HCT116 (cell line): ENCODE data around the gene KIAA1614. TPM values are rescaled to one million over a fixed set of nuclear protein-coding genes. Genes with fewer than 3 reads are reported as not detected.

Source experiments
- ATAC-seq: fragments of 200-7000 bp; cut with Tn5 transposase; 2 replicates; pipeline ENCODE4 v1.9.1; 2020; ENCODE audit warnings: mild to moderate bottlenecking, moderate library complexity
- BruUV-seq: library from RNA; stranded (reverse); fragments of 400-500 nt; replicated peaks from 2 replicates; lab custom pipeline; 2021; lab: Mats Ljungman, UMichigan
- CTCF ChIA-PET: fragments of 300-600 bp; sonication (Branson Sonifier 250); formaldehyde crosslinking; loops from one replicate; lab custom pipeline; 2021; ENCODE audit warnings: antibody characterized with exemption; lab: Charles Lee
- POLR2A ChIA-PET: fragments of 300-600, 350-600 bp; sonication (Branson Sonifier 250); formaldehyde crosslinking; loops from one replicate; lab custom pipeline; 2021; ENCODE audit warnings: antibody characterized with exemption; lab: Charles Lee
- RAD21 ChIA-PET, 2 experiments: fragments of 300-600 bp; sonication (Branson Sonifier 250); formaldehyde crosslinking; loops; one replicate each; lab custom pipeline; 2023; ENCODE audit warnings: low total read pairs in 2 of 2; ENCODE audit not compliant: uncharacterized antibody in 2 of 2, unreplicated experiment in 2 of 2, low non-redundant PET in 1 of 2; lab: Charles Lee
- DNase-seq: peaks from one replicate; pipeline ENCODE4 v3.0.0-alpha.2; 2010; ENCODE audit warnings: low read depth, low spot score
- H2AFZ ChIP-seq: fragments of 200-600 bp; shearing (Covaris generic), sonication (generic); 2 replicates; pipeline ENCODE4 v1.6.1; 2017; ENCODE audit warnings: low read depth, mixed run types, mixed read lengths, antibody characterized with exemption, low read length; ENCODE audit not compliant: poor library complexity, severe bottlenecking
- H3K27ac ChIP-seq: 2 replicates; pipeline ENCODE4 v1.5.1; 2012; ENCODE audit warnings: low read depth, low read length
- H3K27me3 ChIP-seq: fragments of 200-600 bp; sonication (generic); 2 replicates; pipeline ENCODE4 v1.6.1; 2016; ENCODE audit warnings: mixed run types, low read length, mixed read lengths; ENCODE audit not compliant: insufficient read depth
- H3K36me3 ChIP-seq, 2 experiments: fragments of 200-500 bp in 1 of 2; fragments of 200-600 bp in 1 of 2; sonication (Bioruptor generic) in 1 of 2; sonication (generic) in 1 of 2; 2 replicates each; pipeline versions ENCODE4 v1.5.1 to v1.6.1; 2014 to 2016; ENCODE audit warnings: low read length in 2 of 2, inconsistent platforms in 1 of 2, mixed read lengths in 1 of 2, mixed run types in 1 of 2; ENCODE audit not compliant: insufficient read depth in 2 of 2, control insufficient read depth in 1 of 2
- H3K4me1 ChIP-seq, 2 experiments: fragments of 200-600 bp in 1 of 2; sonication (generic) in 1 of 2; 2 replicates each; pipeline versions ENCODE4 v1.5.1 to v1.6.1; 2012 to 2017; ENCODE audit warnings: low read length in 2 of 2, inconsistent platforms in 1 of 2, mild to moderate bottlenecking in 1 of 2, mixed read lengths in 1 of 2, mixed run types in 1 of 2, moderate library complexity in 1 of 2; ENCODE audit not compliant: insufficient read depth in 2 of 2, control insufficient read depth in 1 of 2
- H3K4me2 ChIP-seq: fragments of 200-600 bp; sonication (generic); 2 replicates; pipeline ENCODE4 v1.6.1; 2017; ENCODE audit warnings: mixed run types, low read length, mixed read lengths
- H3K4me3 ChIP-seq, 2 experiments: fragments of 200-600 bp in 1 of 2; sonication (generic) in 1 of 2; replicated peaks in 1 of 2; 2 replicates each; pipeline ENCODE4 v1.5.1; 2011 to 2016; ENCODE audit warnings: low read length in 2 of 2, control low read depth in 1 of 2, low read depth in 1 of 2, mild to moderate bottlenecking in 1 of 2, mixed read lengths in 1 of 2, mixed run types in 1 of 2
- H3K79me2 ChIP-seq: fragments of 200-600 bp; sonication (generic); 2 replicates; pipeline ENCODE4 v1.6.1; 2017; ENCODE audit warnings: mild to moderate bottlenecking, mixed run types, low read length, moderate library complexity, mixed read lengths; ENCODE audit not compliant: insufficient read depth
- H3K9ac ChIP-seq: fragments of 200-600 bp; sonication (generic); 2 replicates; pipeline ENCODE4 v1.6.1; 2016; ENCODE audit warnings: low read length, mixed read lengths
- H3K9me2 ChIP-seq: fragments of 200-600 bp; sonication (generic), shearing (Covaris generic); 2 replicates; pipeline ENCODE4 v1.6.1; 2017; ENCODE audit warnings: mixed run types, mild to moderate bottlenecking, moderate library complexity; ENCODE audit not compliant: insufficient read depth
- H3K9me3 ChIP-seq, 2 experiments: fragments of 200-500 bp in 1 of 2; fragments of 200-600 bp in 1 of 2; sonication (Bioruptor generic) in 1 of 2; sonication (generic) in 1 of 2; 2 replicates each; pipeline ENCODE4 v1.6.1; 2014 to 2017; ENCODE audit warnings: low read length in 2 of 2, mixed read lengths in 2 of 2, inconsistent platforms in 1 of 2, low read depth in 1 of 2, mild to moderate bottlenecking in 1 of 2, mixed run types in 1 of 2, moderate library complexity in 1 of 2; ENCODE audit not compliant: control insufficient read depth in 1 of 2, insufficient read depth in 1 of 2
- H4K20me1 ChIP-seq: fragments of 200-600 bp; sonication (generic), shearing (Covaris generic); 2 replicates; pipeline ENCODE4 v1.6.1; 2017; ENCODE audit warnings: mixed run types, mild to moderate bottlenecking, moderate library complexity; ENCODE audit not compliant: insufficient read depth
- ATF3 ChIP-seq: IDR thresholded peaks from 2 replicates; pipeline ENCODE4 v1.6.1; 2012
- CBX3 ChIP-seq: IDR thresholded peaks from 2 replicates; pipeline ENCODE4 v1.6.1; 2012; ENCODE audit warnings: low read depth
- CEBPB ChIP-seq: IDR thresholded peaks from 2 replicates; pipeline ENCODE4 v1.6.1; 2012; ENCODE audit warnings: low read depth
- EGR1 ChIP-seq: IDR thresholded peaks from 2 replicates; pipeline ENCODE4 v1.6.1; 2012; ENCODE audit warnings: low read depth
- ELF1 ChIP-seq: IDR thresholded peaks from 2 replicates; pipeline ENCODE4 v1.6.1; 2012; ENCODE audit warnings: low read depth, borderline replicate concordance
- EZH2 ChIP-seq: fragments of 200-600 bp; sonication (generic); IDR thresholded peaks from 2 replicates; pipeline ENCODE4 v1.6.1; 2017; ENCODE audit warnings: antibody characterized with exemption, mixed run types
- EZH2phosphoT487 ChIP-seq: fragments of 200-600 bp; IDR thresholded peaks from 2 replicates; pipeline ENCODE4 v1.6.1; 2018; ENCODE audit warnings: antibody characterized with exemption, borderline replicate concordance
- FOSL1 ChIP-seq: IDR thresholded peaks from 2 replicates; pipeline ENCODE4 v1.6.1; 2012; ENCODE audit warnings: low read depth
- MAX ChIP-seq: IDR thresholded peaks from 2 replicates; pipeline ENCODE4 v1.6.1; 2012
- POLR2A ChIP-seq: IDR thresholded peaks from 2 replicates; pipeline ENCODE4 v1.7.0; 2011; ENCODE audit warnings: borderline replicate concordance; ENCODE audit not compliant: insufficient read depth, insufficient read length; ENCODE audit errors: extremely low read depth
- POLR2AphosphoS5 ChIP-seq: IDR thresholded peaks from 2 replicates; pipeline ENCODE4 v1.6.1; 2011; ENCODE audit warnings: mild to moderate bottlenecking, low read depth, low read length, moderate library complexity
- RAD21 ChIP-seq: IDR thresholded peaks from 2 replicates; pipeline ENCODE4 v1.6.1; 2012; ENCODE audit warnings: low read depth, mild to moderate bottlenecking
- SIN3A ChIP-seq: IDR thresholded peaks from 2 replicates; pipeline ENCODE4 v1.6.1; 2012; ENCODE audit warnings: low read depth
- SRF ChIP-seq: IDR thresholded peaks from 2 replicates; pipeline ENCODE4 v1.6.1; 2012; ENCODE audit warnings: low read depth
- TCF7L2 ChIP-seq: IDR thresholded peaks from 2 replicates; pipeline ENCODE4 v1.7.0; 2011; ENCODE audit warnings: borderline replicate concordance, inconsistent platforms; ENCODE audit not compliant: insufficient read depth, insufficient read length; ENCODE audit errors: extremely low read depth
- YY1 ChIP-seq: IDR thresholded peaks from 2 replicates; pipeline ENCODE4 v1.6.1; 2011; ENCODE audit warnings: low read length, low read depth, moderate library complexity, mild to moderate bottlenecking; ENCODE audit not compliant: insufficient replicate concordance; ENCODE audit errors: extremely low read depth
- ZBTB33 ChIP-seq: IDR thresholded peaks from 2 replicates; pipeline ENCODE4 v1.6.1; 2011; ENCODE audit warnings: mild to moderate bottlenecking, low read length, moderate library complexity; ENCODE audit not compliant: insufficient replicate concordance; ENCODE audit errors: extremely low read depth
- ZNF274 ChIP-seq: fragments of 200-500 bp; sonication (Bioruptor generic); IDR thresholded peaks from 2 replicates; pipeline ENCODE4 v1.6.1; 2014; ENCODE audit warnings: mild to moderate bottlenecking, low read depth, low read length, inconsistent platforms
- intact Hi-C: fragments of 100-400 bp; cut with micrococcal nuclease; formaldehyde crosslinking; loops from 2 replicates; pipeline ENCODE4 v1.10.0; 2022
- total RNA-seq: library from RNA; stranded (reverse); gene quantifications from one replicate; pipeline ENCODE4 v1.2.1, GENCODE V29; 2021; ENCODE audit not compliant: unreplicated experiment

The KIAA1614 gene
- total RNA-seq, 1 experiment from 2014 or later = 0.25 TPM

GRCh38 chr1:180948641-180949615 is 36.2 kb downstream of the KIAA1614 start:
- ChIA-PET CTCF (no interaction called here), POLR2A (no interaction called here)

GRCh38 chr1:180949616-180950000 is 36.9 kb downstream of the KIAA1614 start:
- Histone ChIP-seq H3K9ac (no peak overlapping the region), H2AFZ (no peak overlapping the region), H3K4me2 (no peak overlapping the region), H3K27ac (no peak overlapping the region), H3K9me2 (no peaks in the 10 kb centered on the region), H3K4me1 (no peaks in the 10 kb centered on the region), H3K9me3 (no peaks in the 10 kb centered on the region), H3K36me3 (peaks cover 0 to 4% of the 10 kb centered on the region in 2 experiments; a peak in 1 of 4 replicates), H3K79me2 (no peaks in the 10 kb centered on the region), H4K20me1 (no peaks in the 10 kb centered on the region), H3K4me3 (no peak overlapping the region), H3K27me3 (no peaks in the 10 kb centered on the region)
- no TSS peak for BruUV-seq
- ChIA-PET RAD21 (no interaction called here), CTCF (no interaction called here), POLR2A (no interaction called here)
- ATAC-seq (no peak), DNase-seq (no peak)
- intact Hi-C loops = no loop called here
- TF ChIP-seq SRF = no peak
- no peak for TF ChIP-seq CEBPB
- no peak for TF ChIP-seq EZH2phosphoT487
- TF ChIP-seq POLR2A = no peak
- TF ChIP-seq RAD21 = no peak
- no peak for TF ChIP-seq TCF7L2
- no peak for TF ChIP-seq EZH2
- TF ChIP-seq YY1 = no peak
- no peak for TF ChIP-seq SIN3A
- TF ChIP-seq ZBTB33 = no peak
- TF ChIP-seq MAX = no peak
- TF ChIP-seq ELF1 = no peak
- no peak for TF ChIP-seq CBX3
- TF ChIP-seq POLR2AphosphoS5 = no peak
- no peak for TF ChIP-seq FOSL1
- TF ChIP-seq ATF3 = no peak
- TF ChIP-seq ZNF274 = no peak

More at GRCh38 chr1:180948641-180949615, 36.2 kb downstream of the KIAA1614 start:
- Histone ChIP-seq H4K20me1 (no peaks in the 10 kb centered on the region), H3K27ac (no peak overlapping the region), H3K9ac (no peak overlapping the region), H3K36me3 (peaks cover 0 to 4% of the 10 kb centered on the region in 2 experiments; a peak in 1 of 4 replicates), H3K4me2 (no peak overlapping the region), H3K27me3 (no peaks in the 10 kb centered on the region), H3K79me2 (no peaks in the 10 kb centered on the region), H3K9me3 (no peaks in the 10 kb centered on the region), H3K4me3 (no peak overlapping the region), H3K9me2 (no peaks in the 10 kb centered on the region), H2AFZ (no peak overlapping the region), H3K4me1 (no peaks in the 10 kb centered on the region)
- RAD21 ChIA-PET = no interaction called here
- no peak for TF ChIP-seq POLR2AphosphoS5
- no peak for TF ChIP-seq EGR1
- no peak for TF ChIP-seq SIN3A
- no peak for TF ChIP-seq ELF1
- no TSS peak for BruUV-seq
- intact Hi-C loops = no loop called here
- DNase-seq (no peak), ATAC-seq (no peak)
